ENCODE measurements around the gene PLXNA4. TPM values are rescaled to one million over a fixed set of nuclear protein-coding genes. Genes with fewer than 3 reads are reported as not detected.

Gene PLXNA4
- total RNA-seq, 4 donors from 2014 or later = 1.1 to 2.8 (median 1.4) TPM

- in situ Hi-C loops (cut with MboI; ENCODE audit: low pct_ligation_motif_present in 1 of 4, low pct_unique_long_range_greater_than_20kb in 1 of 4, low sequenced_read_pairs in 3 of 4) (loop anchor here in 2 of 4 donors (25.0 kb wide), 1 partner anchor 336 kb away; no protein-coding TSS in a partner anchor), intact Hi-C loops (cut with DNase I; ENCODE audit: low total_unique reads) (no loop called here)
- no peak for DNase-seq
- no peaks in the 10 kb centered on the region for H3K9me3 ChIP-seq
- WGBS, 2 donors (ENCODE audit: low coverage in 1 of 2) = 87 to 94% methylated on average over 9 of the region's 9 CpGs
- H3K4me3 ChIP-seq = no peak overlapping the region
- no peaks in the 10 kb centered on the region for H3K36me3 ChIP-seq
- H3K4me1 ChIP-seq = peaks cover 0 to 19% (median 5%) of the 10 kb centered on the region in 4 donors
- no peak overlapping the region for H3K27ac ChIP-seq
- TF ChIP-seq EP300 (IDR thresholded peaks at IDR 0.05; ENCODE audit: low read depth) (no peak), CTCF (IDR thresholded peaks at IDR 0.05) (no peak), POLR2A (IDR thresholded peaks at IDR 0.05) (no peak), POLR2AphosphoS5 (IDR thresholded peaks at IDR 0.05) (no peak)
- no peaks in the 10 kb centered on the region for H3K27me3 ChIP-seq
Measured at GRCh38 chr7:132272763-132273371, 303.4 kb downstream of the PLXNA4 start.

GRCh38 chr7:132270517-132270916 lies 305.8 kb downstream of the PLXNA4 start:
- in situ Hi-C loops (cut with MboI; ENCODE audit: low pct_ligation_motif_present in 1 of 4, low pct_unique_long_range_greater_than_20kb in 1 of 4, low sequenced_read_pairs in 3 of 4) = loop anchor here in 2 of 4 donors (25.0 kb wide), 1 partner anchor 333 kb away; no protein-coding TSS in a partner anchor
- intact Hi-C loops (cut with DNase I; ENCODE audit: low total_unique reads) = no loop called here
- H3K27ac ChIP-seq = no peak overlapping the region
- H3K4me3 ChIP-seq = no peak overlapping the region
- TF ChIP-seq EP300 (IDR thresholded peaks at IDR 0.05; ENCODE audit: low read depth) = no peak
- no peak for TF ChIP-seq CTCF (IDR thresholded peaks at IDR 0.05)
- no peak for TF ChIP-seq POLR2AphosphoS5 (IDR thresholded peaks at IDR 0.05)
- no peak for TF ChIP-seq POLR2A (IDR thresholded peaks at IDR 0.05)
- no peak for DNase-seq
- no peaks in the 10 kb centered on the region for H3K9me3 ChIP-seq
- WGBS, 2 donors (ENCODE audit: low coverage in 1 of 2) = 22 to 26% methylated on average over 2 of the region's 2 CpGs
- H3K4me1 ChIP-seq = no peaks in the 10 kb centered on the region
- H3K27me3 ChIP-seq = no peaks in the 10 kb centered on the region
- H3K36me3 ChIP-seq = no peaks in the 10 kb centered on the region

- Histone ChIP-seq H3K27me3 (no peaks in the 10 kb centered on the region), H3K4me1 (no peaks in the 10 kb centered on the region), H3K36me3 (no peaks in the 10 kb centered on the region), H3K9me3 (no peaks in the 10 kb centered on the region), H3K4me3 (no peak overlapping the region), H3K27ac (no peak overlapping the region)
- DNase-seq = no peak
- in situ Hi-C loops (cut with MboI; ENCODE audit: low pct_ligation_motif_present in 1 of 4, low pct_unique_long_range_greater_than_20kb in 1 of 4, low sequenced_read_pairs in 3 of 4) = loop anchor here in 2 of 4 donors (25.0 kb wide), 1 partner anchor 332 kb away; no protein-coding TSS in a partner anchor
- WGBS, 2 donors (ENCODE audit: low coverage in 1 of 2) = 61 to 68% methylated on average over 5 of the region's 5 CpGs
- intact Hi-C loops (cut with DNase I; ENCODE audit: low total_unique reads) = no loop called here
- TF ChIP-seq POLR2AphosphoS5 (IDR thresholded peaks at IDR 0.05) = no peak
- TF ChIP-seq CTCF (IDR thresholded peaks at IDR 0.05) = no peak
- TF ChIP-seq POLR2A (IDR thresholded peaks at IDR 0.05) = no peak
- no peak for TF ChIP-seq EP300 (IDR thresholded peaks at IDR 0.05; ENCODE audit: low read depth)
Measured at GRCh38 chr7:132269718-132270117, 306.6 kb downstream of the PLXNA4 start.

GRCh38 chr7:132263151-132263550 lies 313.1 kb downstream of the PLXNA4 start:
- no peaks in the 10 kb centered on the region for H3K36me3 ChIP-seq
- H3K4me1 ChIP-seq = no peaks in the 10 kb centered on the region
- in situ Hi-C loops (cut with MboI; ENCODE audit: low pct_ligation_motif_present in 1 of 4, low pct_unique_long_range_greater_than_20kb in 1 of 4, low sequenced_read_pairs in 3 of 4) = loop anchor here in 2 of 4 donors (25.0 kb wide), 1 partner anchor 326 kb away; no protein-coding TSS in a partner anchor
- no peak for DNase-seq
- no peaks in the 10 kb centered on the region for H3K27me3 ChIP-seq
- no peak for TF ChIP-seq CTCF (IDR thresholded peaks at IDR 0.05)
- no peak for TF ChIP-seq EP300 (IDR thresholded peaks at IDR 0.05; ENCODE audit: low read depth)
- TF ChIP-seq POLR2AphosphoS5 (IDR thresholded peaks at IDR 0.05) = no peak
- TF ChIP-seq POLR2A (IDR thresholded peaks at IDR 0.05) = no peak
- WGBS, 2 donors (ENCODE audit: low coverage in 1 of 2) = 75% methylated on average over 4 of the region's 4 CpGs; no CpG with 5 or more reads in 1 of the 2 donors
- H3K4me3 ChIP-seq = no peak overlapping the region
- no peak overlapping the region for H3K27ac ChIP-seq
- H3K9me3 ChIP-seq = no peaks in the 10 kb centered on the region
- intact Hi-C loops (cut with DNase I; ENCODE audit: low total_unique reads) = no loop called here
